HG02852 (cell line): ENCODE measurements around the gene HMCN1.

Source experiments
- ATAC-seq: cut with Tn5 transposase; IDR thresholded peaks from one replicate; pipeline ENCODE4 v1.9.1; 2021; ENCODE audit warnings: mild to moderate bottlenecking, moderate library complexity; ENCODE audit not compliant: unreplicated experiment

Gene HMCN1

GRCh38 chr1:186063091-186063657 lies 329.0 kb downstream of the HMCN1 start:
- no peak for ATAC-seq

GRCh38 chr1:186066411-186066810 lies 332.2 kb downstream of the HMCN1 start:
- ATAC-seq: no peak

- no peak for ATAC-seq
Measured at GRCh38 chr1:186073697-186074096, 339.5 kb downstream of the HMCN1 start.

- no peak for ATAC-seq
Measured at GRCh38 chr1:186076006-186076405, 341.8 kb downstream of the HMCN1 start.

- peak; percentile 98 for ATAC-seq
Measured at GRCh38 chr1:186078245-186078644, 344.1 kb downstream of the HMCN1 start.

GRCh38 chr1:186079084-186079684 lies 345.0 kb downstream of the HMCN1 start:
- ATAC-seq: no peak

- ATAC-seq: peak; percentile 49
Measured at GRCh38 chr1:186082235-186082937, 348.2 kb downstream of the HMCN1 start.

GRCh38 chr1:186086583-186086982 lies 352.4 kb downstream of the HMCN1 start:
- no peak for ATAC-seq

GRCh38 chr1:186089940-186090339 lies 355.7 kb downstream of the HMCN1 start:
- ATAC-seq: no peak

- ATAC-seq: no peak
Measured at GRCh38 chr1:186091222-186091720, 357.1 kb downstream of the HMCN1 start.

GRCh38 chr1:186093437-186093836 lies 359.2 kb downstream of the HMCN1 start:
- ATAC-seq: no peak

- ATAC-seq: no peak
Measured at GRCh38 chr1:186094172-186094571, 360.0 kb downstream of the HMCN1 start.

- no peak for ATAC-seq
Measured at GRCh38 chr1:186099336-186100104, 365.3 kb downstream of the HMCN1 start.

GRCh38 chr1:186102107-186102506 lies 367.9 kb downstream of the HMCN1 start:
- ATAC-seq: no peak

- ATAC-seq: no peak
Measured at GRCh38 chr1:186102547-186103148, 368.5 kb downstream of the HMCN1 start.

- ATAC-seq: no peak
Measured at GRCh38 chr1:186104459-186104858, 370.3 kb downstream of the HMCN1 start.

GRCh38 chr1:186112280-186112679 lies 378.1 kb downstream of the HMCN1 start:
- no peak for ATAC-seq

GRCh38 chr1:186113461-186113860 lies 379.3 kb downstream of the HMCN1 start:
- ATAC-seq: no peak

GRCh38 chr1:186118724-186119123 lies 384.5 kb downstream of the HMCN1 start:
- no peak for ATAC-seq

- ATAC-seq: no peak
Measured at GRCh38 chr1:186122837-186123236, 388.6 kb downstream of the HMCN1 start.

GRCh38 chr1:186125035-186125434 lies 390.8 kb downstream of the HMCN1 start:
- ATAC-seq: no peak
